ENCODE results near the gene KIF23. TPM values are rescaled to one million over a fixed set of nuclear protein-coding genes. Genes with fewer than 3 reads are reported as not detected.
A peak's percentile ranks its signal among the peaks of the same experiment; 100 is the strongest.

KIF23 gene
- total RNA-seq, 2 experiments from 2014 or later: 45.4 to 47.0 TPM

- peak overlapping the region; percentile 99 for H3K4me3 Mint-ChIP-seq
- peaks cover 47% of the 10 kb centered on the region for H3K36me3 Mint-ChIP-seq (ENCODE audit: low read depth)
- H3K4me1 Mint-ChIP-seq (ENCODE audit: low read depth): peaks cover 30% of the 10 kb centered on the region
- POLR2A ChIA-PET: interaction anchor here (0.6 to 7.2 kb wide), 6 partner anchors 9 to 641 kb away, joined by 3 to 225 read pairs (median 4); partner anchors contain the start of gene TLE3
- no peaks in the 10 kb centered on the region for H3K9me3 Mint-ChIP-seq
- DNase-seq: no peak
- H3K27me3 Mint-ChIP-seq: no peaks in the 10 kb centered on the region
- peak overlapping the region; percentile 30 for H3K27ac Mint-ChIP-seq
- TF ChIP-seq CTCF (IDR thresholded peaks at IDR 0.05): no peak
- CTCF ChIA-PET: interaction anchor here (1.2 to 2.1 kb wide), 3 partner anchors 9 to 19 kb away, joined by 5 to 8 read pairs (median 7); no protein-coding TSS in a partner anchor
- no peak for ATAC-seq
- intact Hi-C loops (cut with micrococcal nuclease): no loop called here
These were observed 42.3 kb downstream of the KIF23 start for GRCh38 chr15:69456208-69457166.

- intact Hi-C loops (cut with micrococcal nuclease): no loop called here
- H3K4me1 Mint-ChIP-seq (ENCODE audit: low read depth): peaks cover 33% of the 10 kb centered on the region
- ChIA-PET POLR2A (interaction anchor here (0.7 to 7.2 kb wide), 2 partner anchors 8 to 39 kb away, joined by 3 to 225 read pairs; no protein-coding TSS in a partner anchor), CTCF (interaction anchor here (1.2 to 2.1 kb wide), 2 partner anchors 8 to 9 kb away, joined by 7 to 8 read pairs; no protein-coding TSS in a partner anchor)
- peak overlapping the region; percentile 47 for H3K27ac Mint-ChIP-seq
- no peaks in the 10 kb centered on the region for H3K27me3 Mint-ChIP-seq
- no peak for TF ChIP-seq CTCF (IDR thresholded peaks at IDR 0.05)
- ATAC-seq (no peak), DNase-seq (no peak)
- no peaks in the 10 kb centered on the region for H3K9me3 Mint-ChIP-seq
- H3K36me3 Mint-ChIP-seq (ENCODE audit: low read depth): peaks cover 43% of the 10 kb centered on the region
- no peak overlapping the region for H3K4me3 Mint-ChIP-seq
These were observed 43.4 kb downstream of the KIF23 start for GRCh38 chr15:69457304-69458280.

GRCh38 chr15:69459066-69459465 is 44.9 kb downstream of the KIF23 start:
- CTCF ChIA-PET: no interaction called here
- Mint-ChIP-seq H3K9me3 (no peaks in the 10 kb centered on the region), H3K27ac (no peak overlapping the region), H3K27me3 (no peaks in the 10 kb centered on the region), H3K4me1 (ENCODE audit: low read depth) (peaks cover 35% of the 10 kb centered on the region), H3K36me3 (ENCODE audit: low read depth) (peaks cover 30% of the 10 kb centered on the region), H3K4me3 (no peak overlapping the region)
- TF ChIP-seq CTCF (IDR thresholded peaks at IDR 0.05): no peak
- DNase-seq (no peak), ATAC-seq (no peak)
- intact Hi-C loops (cut with micrococcal nuclease): no loop called here
- POLR2A ChIA-PET: no interaction called here

GRCh38 chr15:69460481-69460880 is 46.3 kb downstream of the KIF23 start:
- TF ChIP-seq CTCF (IDR thresholded peaks at IDR 0.05): no peak
- H3K4me1 Mint-ChIP-seq (ENCODE audit: low read depth): peaks cover 23% of the 10 kb centered on the region
- POLR2A ChIA-PET: interaction anchor here (10.7 kb wide), 1 partner anchor 6 kb away, joined by 225 read pairs; the partner anchor contains the start of gene RPLP1
- no peak overlapping the region for H3K4me3 Mint-ChIP-seq
- CTCF ChIA-PET: interaction anchor here (0.9 kb wide), 1 partner anchor 49 kb away, joined by 3 read pairs; no protein-coding TSS in a partner anchor
- ATAC-seq (no peak), DNase-seq (no peak)
- H3K36me3 Mint-ChIP-seq (ENCODE audit: low read depth): peaks cover 16% of the 10 kb centered on the region
- no peak overlapping the region for H3K27ac Mint-ChIP-seq
- H3K27me3 Mint-ChIP-seq: no peaks in the 10 kb centered on the region
- intact Hi-C loops (cut with micrococcal nuclease): no loop called here
- H3K9me3 Mint-ChIP-seq: no peaks in the 10 kb centered on the region
